Liver (tissue), 9 donors: Measurements from ENCODE around the gene DTNA. TPM values are rescaled to one million over a fixed set of nuclear protein-coding genes. Genes with fewer than 3 reads are reported as not detected.

ENCODE experiments used
- DNase-seq: peaks from one replicate; pipeline ENCODE4 v3.0.0-alpha.2; 2017; ENCODE audit warnings: low spot score
- H3K27ac ChIP-seq, 2 donors: one replicate each; pipeline ENCODE4 v1.7.0; 2013; ENCODE audit warnings: inconsistent platforms in 2 of 2, low read length in 2 of 2, control low read depth in 1 of 2, low read depth in 1 of 2, mild to moderate bottlenecking in 1 of 2
- H3K27me3 ChIP-seq, 4 donors: one replicate each; pipeline versions ENCODE4 v1.6.1 to v1.7.0; 2013; ENCODE audit warnings: low read length in 3 of 4, inconsistent platforms in 1 of 4, mild to moderate bottlenecking in 1 of 4, moderate library complexity in 1 of 4; ENCODE audit not compliant: control insufficient read depth in 4 of 4, insufficient read depth in 4 of 4
- H3K36me3 ChIP-seq, 4 donors: one replicate each; pipeline versions ENCODE4 v1.6.1 to v1.7.0; 2013; ENCODE audit warnings: low read length in 3 of 4, mild to moderate bottlenecking in 3 of 4, low read depth in 1 of 4, moderate library complexity in 1 of 4; ENCODE audit not compliant: control insufficient read depth in 4 of 4, insufficient read depth in 3 of 4
- H3K4me1 ChIP-seq, 4 donors: one replicate each; pipeline versions ENCODE4 v1.6.1 to v1.7.0; 2013; ENCODE audit warnings: low read length in 3 of 4, mild to moderate bottlenecking in 3 of 4, moderate library complexity in 1 of 4; ENCODE audit not compliant: control insufficient read depth in 4 of 4, insufficient read depth in 4 of 4
- H3K4me3 ChIP-seq, 3 donors: one replicate each; pipeline versions ENCODE4 v1.6.1 to v1.7.0; 2013; ENCODE audit warnings: low read length in 3 of 3, control low read depth in 1 of 3, low read depth in 1 of 3, mild to moderate bottlenecking in 1 of 3
- H3K9ac ChIP-seq, 2 donors: one replicate each; pipeline ENCODE4 v1.7.0; 2013; ENCODE audit warnings: low read length in 2 of 2, mild to moderate bottlenecking in 2 of 2, moderate library complexity in 2 of 2, control low read depth in 1 of 2, low read depth in 1 of 2
- H3K9me3 ChIP-seq, 4 donors: one replicate each; pipeline versions ENCODE4 v1.6.1 to v1.7.0; 2013; ENCODE audit warnings: low read length in 3 of 4; ENCODE audit not compliant: control insufficient read depth in 4 of 4
- EGR1 ChIP-seq, 2 donors: IDR thresholded peaks; 2 replicates each; pipeline ENCODE4 v1.6.1; 2016 to 2018; ENCODE audit warnings: antibody characterized with exemption in 2 of 2, low read depth in 2 of 2
- FOXA2 ChIP-seq: IDR thresholded peaks from 2 replicates; pipeline ENCODE4 v1.6.1; 2016; ENCODE audit warnings: antibody characterized with exemption
- GABPA ChIP-seq, 2 donors: IDR thresholded peaks in 1 of 2; conservative IDR thresholded peaks in 1 of 2; 2 replicates each; pipeline ENCODE4 v1.6.1; 2016; ENCODE audit warnings: antibody characterized with exemption in 2 of 2, mild to moderate bottlenecking in 1 of 2, moderate library complexity in 1 of 2
- HNF4G ChIP-seq: IDR thresholded peaks from 2 replicates; pipeline ENCODE4 v1.6.1; 2016; ENCODE audit warnings: antibody characterized with exemption
- JUND ChIP-seq, 2 donors: IDR thresholded peaks; 2 replicates each; pipeline ENCODE4 v1.6.1; 2016; ENCODE audit warnings: antibody characterized with exemption in 2 of 2
- NR2F2 ChIP-seq: IDR thresholded peaks from 2 replicates; pipeline ENCODE4 v1.6.1; 2016; ENCODE audit warnings: antibody characterized with exemption
- RAD21 ChIP-seq, 2 donors: IDR thresholded peaks; 2 replicates each; pipeline ENCODE4 v1.6.1; 2016; ENCODE audit warnings: antibody characterized with exemption in 2 of 2, mild to moderate bottlenecking in 2 of 2
- RXRA ChIP-seq, 2 donors: IDR thresholded peaks; 2 replicates each; pipeline ENCODE4 v1.6.1; 2017 to 2018; ENCODE audit warnings: antibody characterized with exemption in 2 of 2, mild to moderate bottlenecking in 1 of 2
- TAF1 ChIP-seq: conservative IDR thresholded peaks from 2 replicates; pipeline ENCODE4 v1.6.1; 2016; ENCODE audit warnings: antibody characterized with exemption, mild to moderate bottlenecking
- YY1 ChIP-seq: IDR thresholded peaks from 2 replicates; pipeline ENCODE4 v1.6.1; 2016; ENCODE audit warnings: antibody characterized with exemption, mild to moderate bottlenecking
- ZBTB33 ChIP-seq: IDR thresholded peaks from 2 replicates; pipeline ENCODE4 v1.6.1; 2016; ENCODE audit warnings: antibody characterized with exemption
- WGBS: extraction: QIAGEN DNeasy Blood & Tissue Kit; methylation state at CpG from one replicate; pipeline ENCODE4 v1.1.7; 2013; 5-methylcytosine and 5-hydroxymethylcytosine counted together
- polyA plus RNA-seq, 2 donors: library from polyadenylated mRNA; stranded (reverse) in 1 of 2; unstranded in 1 of 2; fragments of 200-250 nt in 1 of 2; fragments of >200 nt in 1 of 2; fragmentation: Nextera tagmentation in 1 of 2; extraction: Ambion mirVana in 1 of 2; gene quantifications; one replicate each; pipeline versions ENCODE4 v1.2.1 to v1.2.3, GENCODE V29; 2013 to 2015
- total RNA-seq, 2 donors: library from RNA; depleted of rRNA; stranded (reverse); fragments of >200 nt; gene quantifications; one replicate each; pipeline ENCODE4 v1.2.3, GENCODE V29; 2014
- TF ChIP-seq, protein P1 (sequence below): fragments of 150-350 bp; IDR thresholded peaks from 2 replicates; pipeline ENCODE4 v1.5.1; 2017; ENCODE audit warnings: improper control_type of control experiment, low read depth, low read length; ENCODE audit not compliant: missing input control
- TF ChIP-seq, protein P2 (sequence below): IDR thresholded peaks from 2 replicates; pipeline ENCODE4 v1.6.1; 2016; ENCODE audit warnings: antibody characterized with exemption
- TF ChIP-seq, protein P3 (sequence below): IDR thresholded peaks from 2 replicates; pipeline ENCODE4 v1.6.1; 2016; ENCODE audit warnings: antibody characterized with exemption, mild to moderate bottlenecking
- donor health status: healthy.
- donor health status: healthy.
- donor health status: healthy.
- donor health status: healthy.
- donor health status: healthy.

Gene DTNA
- total and polyA plus RNA-seq, 4 donors = 0.33 to 3.2 (median 1.4) TPM

- TF ChIP-seq, protein P1, sequence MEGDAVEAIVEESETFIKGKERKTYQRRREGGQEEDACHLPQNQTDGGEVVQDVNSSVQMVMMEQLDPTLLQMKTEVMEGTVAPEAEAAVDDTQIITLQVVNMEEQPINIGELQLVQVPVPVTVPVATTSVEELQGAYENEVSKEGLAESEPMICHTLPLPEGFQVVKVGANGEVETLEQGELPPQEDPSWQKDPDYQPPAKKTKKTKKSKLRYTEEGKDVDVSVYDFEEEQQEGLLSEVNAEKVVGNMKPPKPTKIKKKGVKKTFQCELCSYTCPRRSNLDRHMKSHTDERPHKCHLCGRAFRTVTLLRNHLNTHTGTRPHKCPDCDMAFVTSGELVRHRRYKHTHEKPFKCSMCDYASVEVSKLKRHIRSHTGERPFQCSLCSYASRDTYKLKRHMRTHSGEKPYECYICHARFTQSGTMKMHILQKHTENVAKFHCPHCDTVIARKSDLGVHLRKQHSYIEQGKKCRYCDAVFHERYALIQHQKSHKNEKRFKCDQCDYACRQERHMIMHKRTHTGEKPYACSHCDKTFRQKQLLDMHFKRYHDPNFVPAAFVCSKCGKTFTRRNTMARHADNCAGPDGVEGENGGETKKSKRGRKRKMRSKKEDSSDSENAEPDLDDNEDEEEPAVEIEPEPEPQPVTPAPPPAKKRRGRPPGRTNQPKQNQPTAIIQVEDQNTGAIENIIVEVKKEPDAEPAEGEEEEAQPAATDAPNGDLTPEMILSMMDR = no peak
- TF ChIP-seq RXRA (IDR thresholded peaks at IDR 0.05) = no peak
- no peak for TF ChIP-seq ZBTB33
- TF ChIP-seq NR2F2 = no peak
- no peak for TF ChIP-seq JUND (IDR thresholded peaks at IDR 0.05)
- no peak for TF ChIP-seq GABPA (IDR thresholded peaks at IDR 0.05 in 1 of 2, conservative IDR thresholded peaks at IDR 0.05 in 1 of 2)
- TF ChIP-seq, protein P2, sequence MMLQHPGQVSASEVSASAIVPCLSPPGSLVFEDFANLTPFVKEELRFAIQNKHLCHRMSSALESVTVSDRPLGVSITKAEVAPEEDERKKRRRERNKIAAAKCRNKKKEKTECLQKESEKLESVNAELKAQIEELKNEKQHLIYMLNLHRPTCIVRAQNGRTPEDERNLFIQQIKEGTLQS = no peak
- no peak for TF ChIP-seq EGR1 (IDR thresholded peaks at IDR 0.05; ENCODE audit: low read depth in 2 of 2)
- TF ChIP-seq YY1 = no peak
- TF ChIP-seq RAD21 (IDR thresholded peaks at IDR 0.05) = no peak
- no peak overlapping the region for H3K9ac ChIP-seq
- no peaks in the 10 kb centered on the region for H3K9me3 ChIP-seq
- no peaks in the 10 kb centered on the region for H3K27me3 ChIP-seq
- H3K4me1 ChIP-seq = no peaks in the 10 kb centered on the region
- no peaks in the 10 kb centered on the region for H3K36me3 ChIP-seq
- H3K27ac ChIP-seq = no peak overlapping the region
- DNase-seq = no peak
- 87% methylated on average over 3 of the region's 3 CpGs for WGBS
- H3K4me3 ChIP-seq = no peak overlapping the region
Observed at GRCh38 chr18:34697891-34698290, 12.2 kb upstream of the DTNA start.

GRCh38 chr18:34701911-34702310 is 8.2 kb upstream of the DTNA start:
- Histone ChIP-seq H3K4me3 (no peak overlapping the region), H3K36me3 (no peaks in the 10 kb centered on the region), H3K9ac (no peak overlapping the region), H3K4me1 (no peaks in the 10 kb centered on the region), H3K27me3 (no peaks in the 10 kb centered on the region), H3K9me3 (no peaks in the 10 kb centered on the region), H3K27ac (no peak overlapping the region)
- DNase-seq = no peak
- no peak for TF ChIP-seq FOXA2
- TF ChIP-seq, protein P3, sequence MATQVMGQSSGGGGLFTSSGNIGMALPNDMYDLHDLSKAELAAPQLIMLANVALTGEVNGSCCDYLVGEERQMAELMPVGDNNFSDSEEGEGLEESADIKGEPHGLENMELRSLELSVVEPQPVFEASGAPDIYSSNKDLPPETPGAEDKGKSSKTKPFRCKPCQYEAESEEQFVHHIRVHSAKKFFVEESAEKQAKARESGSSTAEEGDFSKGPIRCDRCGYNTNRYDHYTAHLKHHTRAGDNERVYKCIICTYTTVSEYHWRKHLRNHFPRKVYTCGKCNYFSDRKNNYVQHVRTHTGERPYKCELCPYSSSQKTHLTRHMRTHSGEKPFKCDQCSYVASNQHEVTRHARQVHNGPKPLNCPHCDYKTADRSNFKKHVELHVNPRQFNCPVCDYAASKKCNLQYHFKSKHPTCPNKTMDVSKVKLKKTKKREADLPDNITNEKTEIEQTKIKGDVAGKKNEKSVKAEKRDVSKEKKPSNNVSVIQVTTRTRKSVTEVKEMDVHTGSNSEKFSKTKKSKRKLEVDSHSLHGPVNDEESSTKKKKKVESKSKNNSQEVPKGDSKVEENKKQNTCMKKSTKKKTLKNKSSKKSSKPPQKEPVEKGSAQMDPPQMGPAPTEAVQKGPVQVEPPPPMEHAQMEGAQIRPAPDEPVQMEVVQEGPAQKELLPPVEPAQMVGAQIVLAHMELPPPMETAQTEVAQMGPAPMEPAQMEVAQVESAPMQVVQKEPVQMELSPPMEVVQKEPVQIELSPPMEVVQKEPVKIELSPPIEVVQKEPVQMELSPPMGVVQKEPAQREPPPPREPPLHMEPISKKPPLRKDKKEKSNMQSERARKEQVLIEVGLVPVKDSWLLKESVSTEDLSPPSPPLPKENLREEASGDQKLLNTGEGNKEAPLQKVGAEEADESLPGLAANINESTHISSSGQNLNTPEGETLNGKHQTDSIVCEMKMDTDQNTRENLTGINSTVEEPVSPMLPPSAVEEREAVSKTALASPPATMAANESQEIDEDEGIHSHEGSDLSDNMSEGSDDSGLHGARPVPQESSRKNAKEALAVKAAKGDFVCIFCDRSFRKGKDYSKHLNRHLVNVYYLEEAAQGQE = no peak
- no peak for TF ChIP-seq TAF1
- no peak for TF ChIP-seq ZBTB33
- TF ChIP-seq YY1 = no peak
- TF ChIP-seq HNF4G = no peak
- TF ChIP-seq GABPA (IDR thresholded peaks at IDR 0.05 in 1 of 2, conservative IDR thresholded peaks at IDR 0.05 in 1 of 2) = no peak
- TF ChIP-seq, protein P2 = no peak
- WGBS = 83% methylated on average over 3 of the region's 3 CpGs
